Skeletal muscle satellite cell (primary cell): Measurements from ENCODE around the gene ZNF407.

Experiments used
- H3K27me3 ChIP-seq: 2 replicates; pipeline ENCODE4 v1.7.0; 2013; ENCODE audit warnings: low read length; ENCODE audit not compliant: control insufficient read depth, insufficient read depth
- H3K36me3 ChIP-seq: 2 replicates; pipeline ENCODE4 v1.7.0; 2013; ENCODE audit warnings: mild to moderate bottlenecking, control low read depth, low read length; ENCODE audit not compliant: insufficient read depth
- H3K4me1 ChIP-seq: 2 replicates; pipeline ENCODE4 v1.7.0; 2013; ENCODE audit warnings: low read length; ENCODE audit not compliant: control insufficient read depth, insufficient read depth
- H3K4me2 ChIP-seq: 2 replicates; pipeline ENCODE4 v1.7.0; 2013; ENCODE audit warnings: mild to moderate bottlenecking, low read length
- H3K4me3 ChIP-seq: 2 replicates; pipeline ENCODE4 v1.7.0; 2013; ENCODE audit warnings: low read length
- H3K9ac ChIP-seq: 2 replicates; pipeline ENCODE4 v1.7.0; 2013; ENCODE audit warnings: mild to moderate bottlenecking, low read depth, low read length, moderate library complexity
- H3K9me3 ChIP-seq: replicated peaks from 2 replicates; pipeline ENCODE4 v1.7.0; 2013; ENCODE audit warnings: mild to moderate bottlenecking, control low read depth, low read length

The ZNF407 gene

GRCh38 chr18:74902147-74902455, 304.4 kb downstream of the ZNF407 start:
- Histone ChIP-seq H3K4me3 (no peak overlapping the region), H3K4me1 (peaks cover 19% of the 10 kb centered on the region)

DNA sequence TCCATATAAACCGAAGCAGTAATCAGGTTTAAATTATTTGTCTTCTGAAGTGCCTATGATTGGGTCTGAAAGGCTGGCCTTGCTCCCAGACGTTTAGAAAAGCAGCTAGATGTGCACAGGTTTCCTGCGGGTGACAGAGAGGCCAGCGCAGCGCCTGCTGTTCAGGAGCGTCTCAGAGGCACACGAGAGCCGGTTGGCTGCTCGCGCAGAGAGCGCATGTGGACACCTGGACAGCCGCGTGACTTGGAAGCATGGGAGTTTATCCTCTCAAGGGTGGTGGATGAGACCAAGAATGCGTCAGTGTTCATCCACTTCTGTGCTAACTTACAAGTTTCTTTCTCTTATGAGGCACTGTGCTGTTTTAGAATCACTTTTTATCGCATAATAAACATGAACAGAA, 307.6 kb downstream of the ZNF407 start:
- no peaks in the 10 kb centered on the region for H3K9me3 ChIP-seq
- H3K36me3 ChIP-seq, result no peaks in the 10 kb centered on the region
- H3K4me3 ChIP-seq, result no peak overlapping the region
- H3K4me1 ChIP-seq, result no peaks in the 10 kb centered on the region
- no peak overlapping the region for H3K9ac ChIP-seq
- no peak overlapping the region for H3K4me2 ChIP-seq
- H3K27me3 ChIP-seq, result no peaks in the 10 kb centered on the region

More at GRCh38 chr18:74902147-74902455, 304.4 kb downstream of the ZNF407 start:
- Histone ChIP-seq H3K27me3 (no peaks in the 10 kb centered on the region), H3K4me2 (no peak overlapping the region), H3K36me3 (no peaks in the 10 kb centered on the region), H3K9me3 (no peaks in the 10 kb centered on the region), H3K9ac (no peak overlapping the region)

DNA sequence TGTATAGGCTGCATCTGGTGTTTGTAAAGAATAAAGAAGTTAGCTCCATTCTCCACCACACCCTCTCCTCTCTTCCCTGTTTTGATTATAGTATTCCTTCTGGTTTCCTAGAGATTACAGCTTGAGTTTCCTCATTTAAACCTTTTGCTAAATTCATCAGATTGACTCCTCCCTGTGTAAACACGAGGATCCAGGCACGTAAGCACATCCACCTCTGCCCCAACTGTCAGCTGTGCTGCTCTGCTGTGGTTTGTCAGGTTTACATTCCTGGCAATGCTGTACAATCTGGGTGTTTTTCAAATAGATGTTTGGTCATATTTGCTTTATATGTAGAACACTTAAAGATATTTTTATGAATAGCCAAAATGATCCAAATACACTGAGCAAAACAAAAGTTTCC, 308.5 kb downstream of the ZNF407 start:
- H3K4me2 ChIP-seq, result no peak overlapping the region
- H3K4me3 ChIP-seq, result no peak overlapping the region
- H3K9ac ChIP-seq, result no peak overlapping the region
- no peaks in the 10 kb centered on the region for H3K27me3 ChIP-seq
- no peaks in the 10 kb centered on the region for H3K9me3 ChIP-seq
- H3K36me3 ChIP-seq, result no peaks in the 10 kb centered on the region
- no peaks in the 10 kb centered on the region for H3K4me1 ChIP-seq

- H3K4me3 ChIP-seq, result no peak overlapping the region
- H3K4me1 ChIP-seq, result no peaks in the 10 kb centered on the region
- H3K4me2 ChIP-seq, result no peak overlapping the region
- H3K9me3 ChIP-seq, result no peaks in the 10 kb centered on the region
- no peaks in the 10 kb centered on the region for H3K27me3 ChIP-seq
- no peaks in the 10 kb centered on the region for H3K36me3 ChIP-seq
- no peak overlapping the region for H3K9ac ChIP-seq
These were observed 316.5 kb downstream of the ZNF407 start for GRCh38 chr18:74914052-74914591.

- Histone ChIP-seq H3K4me3 (no peak overlapping the region), H3K9me3 (no peaks in the 10 kb centered on the region), H3K36me3 (no peaks in the 10 kb centered on the region), H3K4me1 (no peaks in the 10 kb centered on the region), H3K9ac (no peak overlapping the region), H3K4me2 (no peak overlapping the region), H3K27me3 (no peaks in the 10 kb centered on the region)
These were observed 317.0 kb downstream of the ZNF407 start for GRCh38 chr18:74914648-74915047.

GRCh38 chr18:74916773-74917393, 319.2 kb downstream of the ZNF407 start:
- Histone ChIP-seq H3K27me3 (no peaks in the 10 kb centered on the region), H3K9ac (no peak overlapping the region), H3K9me3 (no peaks in the 10 kb centered on the region), H3K4me3 (no peak overlapping the region), H3K36me3 (no peaks in the 10 kb centered on the region), H3K4me1 (no peaks in the 10 kb centered on the region), H3K4me2 (no peak overlapping the region)

DNA sequence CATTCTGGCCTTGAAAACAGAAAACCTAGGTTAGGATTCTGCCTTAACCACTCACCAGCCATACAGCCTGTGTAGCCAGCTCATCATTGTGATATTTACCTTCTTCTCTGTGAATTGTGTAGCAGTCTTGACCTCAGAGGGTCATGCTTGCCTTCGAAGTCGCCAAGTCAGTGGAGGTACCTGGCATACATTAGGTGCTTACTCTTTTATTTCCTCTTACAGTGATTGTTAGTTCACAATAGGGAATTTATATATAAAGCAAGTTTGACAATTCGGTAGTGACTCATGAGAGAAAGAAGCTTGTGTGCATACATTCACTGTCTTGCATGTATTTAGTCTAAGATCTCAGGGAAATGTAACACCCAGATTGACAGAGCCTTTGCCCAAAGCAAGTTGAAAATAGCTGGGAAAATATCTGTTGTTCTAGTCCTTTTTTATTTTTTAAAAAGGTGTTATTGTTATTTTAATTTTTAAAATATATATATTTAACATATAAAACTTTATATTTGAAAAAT, 320.7 kb downstream of the ZNF407 start:
- no peaks in the 10 kb centered on the region for H3K36me3 ChIP-seq
- no peaks in the 10 kb centered on the region for H3K27me3 ChIP-seq
- H3K4me1 ChIP-seq, result no peaks in the 10 kb centered on the region
- H3K9ac ChIP-seq, result no peak overlapping the region
- H3K4me3 ChIP-seq, result no peak overlapping the region
- no peak overlapping the region for H3K4me2 ChIP-seq
- no peaks in the 10 kb centered on the region for H3K9me3 ChIP-seq

- Histone ChIP-seq H3K27me3 (no peaks in the 10 kb centered on the region), H3K9me3 (no peaks in the 10 kb centered on the region), H3K4me3 (no peak overlapping the region), H3K4me2 (no peak overlapping the region), H3K4me1 (no peaks in the 10 kb centered on the region), H3K36me3 (no peaks in the 10 kb centered on the region), H3K9ac (no peak overlapping the region)
These were observed 323.6 kb downstream of the ZNF407 start for GRCh38 chr18:74921057-74921820.

DNA sequence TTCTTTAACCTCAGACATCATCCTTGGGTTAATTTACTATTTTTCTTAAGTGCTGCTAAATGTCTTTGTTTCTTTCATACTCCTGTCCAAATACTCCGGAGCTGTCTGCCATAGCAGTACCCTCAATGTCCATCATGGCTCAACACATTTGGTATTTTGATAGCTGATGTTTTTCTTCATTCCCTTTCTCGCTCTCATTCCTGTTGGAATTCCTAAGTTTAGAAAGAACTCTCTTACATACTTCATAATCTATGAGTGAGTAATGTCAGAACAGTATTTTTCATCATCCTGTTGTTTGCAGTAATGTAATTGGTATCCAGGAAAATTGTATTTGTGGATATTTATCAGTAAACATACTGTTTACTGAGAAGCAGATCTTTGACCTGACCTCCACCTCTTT, 328.4 kb downstream of the ZNF407 start:
- no peak overlapping the region for H3K4me3 ChIP-seq
- peaks cover 7% of the 10 kb centered on the region for H3K4me1 ChIP-seq
- no peak overlapping the region for H3K4me2 ChIP-seq
- H3K36me3 ChIP-seq, result no peaks in the 10 kb centered on the region
- no peaks in the 10 kb centered on the region for H3K27me3 ChIP-seq
- H3K9me3 ChIP-seq, result no peaks in the 10 kb centered on the region
- H3K9ac ChIP-seq, result no peak overlapping the region

- no peak overlapping the region for H3K4me3 ChIP-seq
- no peaks in the 10 kb centered on the region for H3K27me3 ChIP-seq
- H3K4me2 ChIP-seq, result no peak overlapping the region
- no peak overlapping the region for H3K9ac ChIP-seq
- no peaks in the 10 kb centered on the region for H3K36me3 ChIP-seq
- no peaks in the 10 kb centered on the region for H3K9me3 ChIP-seq
- H3K4me1 ChIP-seq, result peaks cover 7% of the 10 kb centered on the region
These were observed 330.7 kb downstream of the ZNF407 start for GRCh38 chr18:74928194-74928968.

DNA sequence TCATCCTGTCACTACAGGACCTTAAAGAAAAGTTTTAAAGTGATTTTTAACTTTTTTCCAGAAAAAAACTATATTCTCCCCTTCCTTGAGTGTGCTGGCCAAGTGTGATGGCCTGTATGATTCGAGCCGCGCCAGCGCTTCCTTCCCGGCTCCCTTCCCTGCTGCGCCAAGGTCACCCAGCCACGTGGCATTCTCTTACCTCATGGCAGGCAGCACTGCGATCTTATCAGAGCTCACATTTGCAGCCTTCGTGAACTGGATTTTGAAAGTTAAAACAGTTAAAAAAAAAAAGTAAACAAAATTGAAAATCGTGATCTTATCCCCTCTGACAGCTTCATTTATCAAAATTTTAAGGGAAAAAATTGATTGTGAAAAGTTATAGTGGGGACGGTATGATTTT, 331.4 kb downstream of the ZNF407 start:
- peaks cover 7% of the 10 kb centered on the region for H3K4me1 ChIP-seq
- H3K9ac ChIP-seq, result no peak overlapping the region
- no peaks in the 10 kb centered on the region for H3K9me3 ChIP-seq
- no peak overlapping the region for H3K4me3 ChIP-seq
- H3K27me3 ChIP-seq, result no peaks in the 10 kb centered on the region
- no peak overlapping the region for H3K4me2 ChIP-seq
- H3K36me3 ChIP-seq, result no peaks in the 10 kb centered on the region
